Measurements from ENCODE around the gene CCDC87. TPM values are rescaled to one million over a fixed set of nuclear protein-coding genes. Genes with fewer than 3 reads are reported as not detected.
"Not testable (repeated sequence)": the region's sequence is repeated elsewhere in the genome, so short reads cannot be mapped to it uniquely, and the experiment has no call there.

Gene CCDC87
- total and polyA plus RNA-seq, 7 donors = 0.14 to 0.71 (median 0.22) TPM; not detected in 3

DNA sequence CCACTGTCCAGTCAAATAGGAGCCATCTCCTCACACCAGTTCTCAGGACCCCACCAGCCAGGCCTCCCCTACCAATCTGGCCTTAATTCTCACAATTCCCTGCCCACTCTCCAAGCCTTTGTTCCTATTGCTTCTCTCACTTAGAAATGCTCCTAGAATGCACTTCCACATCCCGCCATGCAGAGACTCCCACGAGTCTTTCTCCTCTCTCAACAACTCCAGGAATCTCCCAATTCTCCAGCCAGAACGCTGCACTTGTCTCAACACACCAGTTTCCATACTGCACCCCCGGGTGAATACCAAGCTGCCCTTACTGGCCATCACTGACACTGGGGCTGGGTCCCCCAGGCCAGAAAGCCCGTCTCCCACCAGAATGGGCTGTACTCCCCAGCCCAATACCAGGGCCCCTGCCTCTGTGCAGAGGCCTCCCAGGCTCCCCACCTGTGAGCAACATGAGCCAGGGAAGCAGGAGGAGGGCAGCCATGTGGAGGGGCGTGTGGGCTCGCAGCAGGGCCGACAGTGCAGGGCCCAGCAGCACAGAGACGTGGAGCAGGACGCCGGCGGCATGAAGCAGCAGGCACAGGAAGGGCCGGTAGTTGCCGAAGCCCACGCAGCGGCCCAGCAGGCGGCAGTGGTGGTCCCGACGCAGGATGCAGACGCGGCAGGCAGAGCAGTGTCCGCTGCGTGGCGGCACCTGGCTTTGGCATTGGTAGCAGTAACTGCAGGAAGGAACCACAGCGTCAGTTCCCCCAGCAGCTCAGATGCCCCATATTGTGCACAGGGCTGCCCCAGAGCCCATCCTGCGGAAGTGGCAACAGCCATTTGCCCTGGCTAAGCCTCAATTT is 49.4 kb downstream of the CCDC87 start:
- Histone ChIP-seq H3K27ac (no peak overlapping the region), H3K36me3 (peaks cover 0 to 34% (median 9%) of the 10 kb centered on the region in 4 donors), H3K4me1 (peaks cover 0 to 36% (median 27%) of the 10 kb centered on the region in 4 donors), H3K9me3 (no peaks in the 10 kb centered on the region), H3K4me3 (no peak overlapping the region), H3K27me3 (no peaks in the 10 kb centered on the region)
- DNase-seq = no peak
- WGBS, 2 donors = 35 to 87% methylated on average over 26 of the region's 26 CpGs
- peak in 1 of 4 experiments; percentile 27 for TF ChIP-seq CTCF (IDR thresholded peaks at IDR 0.05)
- TF ChIP-seq POLR2A (IDR thresholded peaks at IDR 0.05) = no peak
- TF ChIP-seq POLR2AphosphoS5 (IDR thresholded peaks at IDR 0.05) = peak in 1 of 4 donors; percentile 9
- TF ChIP-seq EP300 (IDR thresholded peaks at IDR 0.05) = no peak
- intact Hi-C loops (cut with DNase I) = no loop called here

DNA sequence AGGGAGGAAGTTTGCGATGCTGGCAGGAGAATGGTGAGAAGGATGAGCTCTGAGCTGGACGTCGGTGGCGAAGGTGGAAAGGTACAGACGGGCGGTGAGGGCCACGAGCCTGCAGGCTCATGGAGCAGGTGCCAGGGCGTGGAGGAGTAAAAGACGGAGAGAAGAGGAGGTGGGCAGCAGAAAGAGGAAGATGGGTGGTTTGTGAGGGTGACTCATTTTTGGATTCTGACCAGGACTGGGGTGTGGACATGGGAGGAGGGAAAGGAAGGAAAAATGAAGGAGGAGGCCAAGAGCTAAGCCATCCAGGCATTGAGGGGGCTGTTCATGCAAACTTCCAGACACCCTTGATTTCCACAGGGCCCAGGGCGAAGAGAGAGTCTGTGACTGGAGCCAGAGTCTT is 50.5 kb downstream of the CCDC87 start:
- TF ChIP-seq POLR2A (IDR thresholded peaks at IDR 0.05) (no peak), CTCF (IDR thresholded peaks at IDR 0.05) (no peak), EP300 (IDR thresholded peaks at IDR 0.05) (no peak), POLR2AphosphoS5 (IDR thresholded peaks at IDR 0.05) (no peak)
- Histone ChIP-seq H3K9me3 (no peaks in the 10 kb centered on the region), H3K36me3 (peaks cover 0 to 34% (median 9%) of the 10 kb centered on the region in 4 donors), H3K4me1 (peaks cover 0 to 36% (median 27%) of the 10 kb centered on the region in 4 donors), H3K4me3 (no peak overlapping the region), H3K27me3 (no peaks in the 10 kb centered on the region), H3K27ac (no peak overlapping the region)
- intact Hi-C loops (cut with DNase I) = no loop called here
- DNase-seq = no peak
- 86 to 89% methylated on average over 10 of the region's 10 CpGs for WGBS, 2 donors

GRCh38 chr11:66541892-66542291 is 51.0 kb downstream of the CCDC87 start:
- peaks cover 0 to 34% (median 26%) of the 10 kb centered on the region in 4 donors for H3K4me1 ChIP-seq
- peaks cover 0 to 38% (median 9%) of the 10 kb centered on the region in 4 donors for H3K36me3 ChIP-seq
- no peak for TF ChIP-seq POLR2A (IDR thresholded peaks at IDR 0.05)
- no peak for TF ChIP-seq EP300 (IDR thresholded peaks at IDR 0.05)
- no peak for TF ChIP-seq POLR2AphosphoS5 (IDR thresholded peaks at IDR 0.05)
- TF ChIP-seq CTCF (IDR thresholded peaks at IDR 0.05) = no peak
- no peak for DNase-seq
- no peaks in the 10 kb centered on the region for H3K27me3 ChIP-seq
- no peak overlapping the region for H3K4me3 ChIP-seq
- H3K9me3 ChIP-seq = no peaks in the 10 kb centered on the region
- intact Hi-C loops (cut with DNase I) = no loop called here
- 92 to 93% methylated on average over 4 of the region's 4 CpGs for WGBS, 2 donors
- no peak overlapping the region for H3K27ac ChIP-seq

DNA sequence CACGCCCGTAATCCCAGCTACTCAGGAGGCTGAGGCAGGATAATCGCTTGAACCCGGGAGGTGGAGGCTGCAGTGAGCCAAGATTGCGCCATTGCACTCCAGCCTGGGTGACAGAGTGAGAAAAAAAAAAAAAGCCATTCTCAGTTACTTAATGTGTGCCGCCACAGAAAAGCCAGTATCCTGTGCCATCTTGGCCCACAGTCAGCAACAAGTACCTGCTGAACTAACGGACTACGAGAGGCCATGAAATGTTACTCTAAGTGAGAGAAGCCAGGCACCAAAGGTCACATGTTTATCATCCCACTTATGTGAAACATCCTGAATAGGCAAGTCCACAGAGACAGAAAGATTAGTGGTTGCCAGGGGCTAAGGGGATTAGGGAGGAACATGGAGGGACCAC is 52.3 kb downstream of the CCDC87 start:
- DNase-seq; intact Hi-C loops (cut with DNase I); H3K27ac ChIP-seq; H3K27me3 ChIP-seq; H3K9me3 ChIP-seq; H3K4me3 ChIP-seq: not testable (repeated sequence)
- 91 to 93% methylated on average over 8 of the region's 8 CpGs for WGBS, 2 donors
- Histone ChIP-seq H3K4me1 (peaks cover 0 to 25% (median 19%) of the 10 kb centered on the region in 4 donors), H3K36me3 (peaks cover 3 to 51% (median 14%) of the 10 kb centered on the region in 4 donors)

Small RNA genes lying within 50 kb of the gene (small RNA-seq; reads per million reads assigned to genes)
- 0 reads per million in 3 donors for gene RNU4-39P

Other genes with a start within 250 kb of the CCDC87 start
- 10 to 100 TPM; 20.2 to 36.2 (median 24.9) TPM for gene BRMS1, start 248.0 kb downstream of the CCDC87 start, total RNA-seq
- gene BRMS1, start 248.0 kb downstream of the CCDC87 start, polyA plus RNA-seq = 10 to 100 TPM; 65.4 to 81.8 (median 72.1) TPM
- gene B4GAT1, start 245.4 kb downstream of the CCDC87 start, total RNA-seq = 10 to 100 TPM; 41.4 to 43.5 (median 43.1) TPM
- 10 to 100 TPM in 1 of 3 donors, 1 to 10 TPM in 2; 4.2 to 17.4 (median 4.8) TPM for gene B4GAT1, start 245.4 kb downstream of the CCDC87 start, polyA plus RNA-seq
- gene SLC29A2, start 221.3 kb downstream of the CCDC87 start, total RNA-seq = under 1 TPM; 0.41 to 0.99 (median 0.63) TPM
- gene SLC29A2, start 221.3 kb downstream of the CCDC87 start, polyA plus RNA-seq = 10 to 100 TPM in 1 of 3 donors, 1 to 10 TPM in 2; 2.4 to 28.0 (median 2.5) TPM
- 1 to 10 TPM in 1 of 4 donors, under 1 TPM in 3; 0.49 to 2.5 (median 0.83) TPM for gene NPAS4, start 172.0 kb downstream of the CCDC87 start, total RNA-seq
- gene NPAS4, start 172.0 kb downstream of the CCDC87 start, polyA plus RNA-seq = under 1 TPM in 1 of 3 donors, not detected in 2; 0.19 TPM
- 10 to 100 TPM; 54.2 to 77.8 (median 61.3) TPM for gene MRPL11, start 154.2 kb downstream of the CCDC87 start, total RNA-seq
- 100 to 1,000 TPM in 1 of 3 donors, 10 to 100 TPM in 2; 60.6 to 110 (median 70.3) TPM for gene MRPL11, start 154.2 kb downstream of the CCDC87 start, polyA plus RNA-seq
- gene PELI3, start 126.2 kb downstream of the CCDC87 start, total RNA-seq = 10 to 100 TPM; 16.9 to 26.4 (median 23.0) TPM
- gene PELI3, start 126.2 kb downstream of the CCDC87 start, polyA plus RNA-seq = 1 to 10 TPM; 5.0 to 6.0 (median 5.3) TPM
- 10 to 100 TPM in 1 of 4 donors, 1 to 10 TPM in 3; 5.1 to 15.5 (median 9.4) TPM for gene DPP3, start 112.6 kb downstream of the CCDC87 start, total RNA-seq
- gene DPP3, start 112.6 kb downstream of the CCDC87 start, polyA plus RNA-seq = 10 to 100 TPM; 33.0 to 86.5 (median 66.6) TPM
- gene BBS1, start 82.4 kb downstream of the CCDC87 start, total RNA-seq = 10 to 100 TPM; 50.2 to 91.4 (median 57.8) TPM
- gene BBS1, start 82.4 kb downstream of the CCDC87 start, polyA plus RNA-seq = 10 to 100 TPM in 1 of 3 donors, 1 to 10 TPM in 2; 7.8 to 19.0 (median 9.0) TPM
- gene ZDHHC24, start 47.0 kb downstream of the CCDC87 start, total RNA-seq = 10 to 100 TPM in 1 of 4 donors, 1 to 10 TPM in 3; 6.8 to 12.2 (median 7.4) TPM
- 1 to 10 TPM; 1.8 to 8.7 (median 1.8) TPM for gene ZDHHC24, start 47.0 kb downstream of the CCDC87 start, polyA plus RNA-seq
- under 1 TPM in 1 of 4 donors, not detected in 3; under 0.01 TPM for gene ACTN3, start 46.2 kb downstream of the CCDC87 start, total RNA-seq
- not detected for gene ACTN3, start 46.2 kb downstream of the CCDC87 start, polyA plus RNA-seq
- gene CTSF, start 24.5 kb downstream of the CCDC87 start, total RNA-seq = 100 to 1,000 TPM; 121 to 170 (median 139) TPM
- 10 to 100 TPM in 2 of 3 donors, 1 to 10 TPM in 1; 3.5 to 16.5 (median 12.6) TPM for gene CTSF, start 24.5 kb downstream of the CCDC87 start, polyA plus RNA-seq
- gene CCS, start 122 bp upstream of the CCDC87 start, total RNA-seq = 10 to 100 TPM; 26.0 to 43.1 (median 40.5) TPM
- gene CCS, start 122 bp upstream of the CCDC87 start, polyA plus RNA-seq = 10 to 100 TPM; 33.0 to 48.8 (median 44.6) TPM
- gene RBM14, start 23.6 kb upstream of the CCDC87 start, total RNA-seq = 10 to 100 TPM; 23.7 to 51.8 (median 42.9) TPM
- 10 to 100 TPM; 10.8 to 54.0 (median 15.7) TPM for gene RBM14, start 23.6 kb upstream of the CCDC87 start, polyA plus RNA-seq
- 100 to 1,000 TPM in 1 of 4 donors, 10 to 100 TPM in 3; 76.5 to 101 (median 86.2) TPM for gene RBM4, start 45.6 kb upstream of the CCDC87 start, total RNA-seq
- gene RBM4, start 45.6 kb upstream of the CCDC87 start, polyA plus RNA-seq = 100 to 1,000 TPM in 1 of 3 donors, 10 to 100 TPM in 2; 75.4 to 103 (median 98.8) TPM
- gene RBM4B, start 84.8 kb upstream of the CCDC87 start, total RNA-seq = 10 to 100 TPM; 14.0 to 30.7 (median 16.6) TPM
- 10 to 100 TPM in 2 of 3 donors, 1 to 10 TPM in 1; 6.6 to 12.8 (median 10.4) TPM for gene RBM4B, start 84.8 kb upstream of the CCDC87 start, polyA plus RNA-seq
- gene SPTBN2, start 136.2 kb upstream of the CCDC87 start, total RNA-seq = 1 to 10 TPM in 3 of 4 donors, under 1 TPM in 1; 0.33 to 4.9 (median 2.7) TPM
- gene SPTBN2, start 136.2 kb upstream of the CCDC87 start, polyA plus RNA-seq = 1 to 10 TPM; 1.4 to 5.7 (median 4.2) TPM

Data from sigmoid colon (tissue), 7 donors.